BJ (cell line): ENCODE results near the gene HSD17B7. TPM values are rescaled to one million over a fixed set of nuclear protein-coding genes. Genes with fewer than 3 reads are reported as not detected.
"Not testable (repeated sequence)": the region's sequence is repeated elsewhere in the genome, so short reads cannot be mapped to it uniquely, and the experiment has no call there.

Experiments used
- CTCF ChIA-PET: fragments of 350-600 bp; formaldehyde crosslinking; extraction: SDS; loops from one replicate; lab custom pipeline; 2021; ENCODE audit warnings: antibody characterized with exemption, inconsistent platforms; lab: Yijun Ruan, JAX
- POLR2A ChIA-PET: fragments of 300-600 bp; sonication (Branson Sonifier 250); formaldehyde crosslinking; extraction: SDS; loops from one replicate; lab custom pipeline; 2021; ENCODE audit warnings: antibody characterized with exemption; lab: Charles Lee
- DNase-seq: peaks from one replicate; pipeline ENCODE4 v3.0.0-alpha.2; 2011; ENCODE audit warnings: low read depth
- H3K27me3 ChIP-seq: 2 replicates; pipeline ENCODE4 v1.6.0; 2011; ENCODE audit warnings: low read length; ENCODE audit not compliant: control insufficient read depth, insufficient read depth
- H3K36me3 ChIP-seq: 2 replicates; pipeline ENCODE4 v1.5.1; 2011; ENCODE audit warnings: low read length; ENCODE audit not compliant: control insufficient read depth, insufficient read depth
- H3K4me3 ChIP-seq: 2 replicates; pipeline ENCODE4 v1.5.1; 2011; ENCODE audit warnings: low read depth, mild to moderate bottlenecking, control low read depth, low read length
- polyA plus RNA-seq: library from polyadenylated mRNA; depleted of rRNA; stranded (reverse); fragments of >200 nt; gene quantifications from 2 replicates; pipeline ENCODE4 v1.2.3, GENCODE V29; 2011
- TF ChIP-seq, protein P1 (sequence below): IDR thresholded peaks from 2 replicates; pipeline ENCODE4 v1.5.1; 2011; ENCODE audit warnings: low read depth, mild to moderate bottlenecking, control low read depth, inconsistent platforms, low read length, moderate library complexity; ENCODE audit not compliant: insufficient read depth

The HSD17B7 gene
- polyA plus RNA-seq, 1 experiment: 7.2 TPM

DNA sequence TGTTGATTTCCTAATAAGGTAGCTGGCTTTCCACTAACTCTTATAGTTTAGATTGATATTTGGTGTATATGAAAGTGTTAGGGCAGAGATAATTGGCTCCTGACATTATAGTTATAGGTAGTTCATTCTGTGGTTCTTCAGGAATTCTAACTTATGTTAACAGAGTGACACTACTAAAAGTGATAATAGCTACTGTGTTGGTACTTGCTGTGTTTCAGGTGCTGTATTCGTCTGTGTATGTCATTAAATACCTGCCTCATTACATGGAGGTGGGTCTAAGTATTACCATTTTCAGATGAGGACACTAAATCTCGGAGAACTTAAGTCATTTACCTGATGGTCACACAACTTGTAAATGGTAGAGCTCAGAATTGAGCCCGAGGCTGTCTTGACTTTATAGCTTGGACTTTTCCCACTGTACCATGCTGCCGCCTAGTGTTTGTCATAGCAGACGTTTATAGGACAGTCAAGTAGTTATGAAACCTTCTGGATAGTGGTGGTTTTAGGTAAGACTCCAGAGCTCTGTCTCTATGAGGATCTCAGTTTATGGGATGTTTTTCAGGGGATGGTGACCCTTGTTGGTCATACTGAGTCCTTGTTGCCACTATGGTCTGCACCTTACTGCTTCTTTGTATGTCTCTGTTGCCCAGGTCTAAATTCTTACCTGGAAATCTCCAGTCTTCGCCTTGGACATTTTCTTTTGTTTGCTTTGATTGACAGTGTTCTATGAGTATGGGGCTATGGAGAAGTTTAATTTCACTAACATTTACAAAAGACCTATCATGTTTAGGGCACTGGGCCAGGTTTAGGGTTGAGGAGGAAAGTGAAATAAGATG is 9.7 kb downstream of the HSD17B7 start:
- H3K27me3 ChIP-seq, H3K4me3 ChIP-seq, POLR2A ChIA-PET, H3K36me3 ChIP-seq: not testable (repeated sequence)
- CTCF ChIA-PET: interaction anchor here (0.6 to 4.5 kb wide), 21 partner anchors 13 to 934 kb away, joined by 3 to 43 read pairs (median 4); no protein-coding TSS in a partner anchor
- TF ChIP-seq, protein P1, sequence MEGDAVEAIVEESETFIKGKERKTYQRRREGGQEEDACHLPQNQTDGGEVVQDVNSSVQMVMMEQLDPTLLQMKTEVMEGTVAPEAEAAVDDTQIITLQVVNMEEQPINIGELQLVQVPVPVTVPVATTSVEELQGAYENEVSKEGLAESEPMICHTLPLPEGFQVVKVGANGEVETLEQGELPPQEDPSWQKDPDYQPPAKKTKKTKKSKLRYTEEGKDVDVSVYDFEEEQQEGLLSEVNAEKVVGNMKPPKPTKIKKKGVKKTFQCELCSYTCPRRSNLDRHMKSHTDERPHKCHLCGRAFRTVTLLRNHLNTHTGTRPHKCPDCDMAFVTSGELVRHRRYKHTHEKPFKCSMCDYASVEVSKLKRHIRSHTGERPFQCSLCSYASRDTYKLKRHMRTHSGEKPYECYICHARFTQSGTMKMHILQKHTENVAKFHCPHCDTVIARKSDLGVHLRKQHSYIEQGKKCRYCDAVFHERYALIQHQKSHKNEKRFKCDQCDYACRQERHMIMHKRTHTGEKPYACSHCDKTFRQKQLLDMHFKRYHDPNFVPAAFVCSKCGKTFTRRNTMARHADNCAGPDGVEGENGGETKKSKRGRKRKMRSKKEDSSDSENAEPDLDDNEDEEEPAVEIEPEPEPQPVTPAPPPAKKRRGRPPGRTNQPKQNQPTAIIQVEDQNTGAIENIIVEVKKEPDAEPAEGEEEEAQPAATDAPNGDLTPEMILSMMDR: peak; percentile 60
- peak; percentile 21 for DNase-seq

DNA sequence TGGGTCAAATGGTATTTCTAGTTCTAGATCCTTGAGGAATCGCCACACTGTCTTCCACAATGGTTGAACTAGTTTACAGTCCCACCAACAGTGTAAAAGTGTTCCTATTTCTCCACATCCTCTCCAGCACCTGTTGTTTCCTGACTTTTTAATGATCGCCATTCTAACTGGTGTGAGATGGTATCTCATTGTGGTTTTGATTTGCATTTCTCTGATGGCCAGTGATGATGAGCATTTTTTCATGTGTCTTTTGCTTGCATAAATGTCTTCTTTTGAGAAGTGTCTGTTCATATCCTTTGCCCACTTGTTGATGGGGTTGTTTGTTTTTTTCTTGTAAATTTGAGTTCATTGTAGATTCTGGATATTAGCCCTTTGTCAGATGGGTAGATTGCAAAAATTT is 17.0 kb downstream of the HSD17B7 start:
- POLR2A ChIA-PET, H3K27me3 ChIP-seq, DNase-seq, CTCF ChIA-PET, H3K36me3 ChIP-seq, H3K4me3 ChIP-seq: not testable (repeated sequence)

DNA sequence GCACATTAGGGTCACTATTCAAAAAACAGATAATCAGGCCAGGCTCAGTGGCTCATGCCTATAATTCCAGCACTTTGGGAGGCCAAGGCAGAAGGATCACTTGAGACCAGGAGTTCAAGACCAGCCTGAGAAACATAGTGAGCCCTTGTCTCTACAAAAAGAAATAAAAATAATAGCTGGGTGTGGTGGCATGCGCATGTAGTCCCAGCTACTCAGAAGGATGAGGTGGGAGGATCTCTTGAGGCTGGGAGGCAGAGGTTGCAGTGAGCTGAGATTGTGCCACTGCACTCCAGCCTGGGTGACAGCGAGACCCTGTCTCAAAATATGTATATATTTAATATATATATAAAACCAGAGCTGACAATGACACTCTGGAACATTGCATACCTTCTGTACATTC is 21.9 kb downstream of the HSD17B7 start:
- DNase-seq, POLR2A ChIA-PET, H3K36me3 ChIP-seq, CTCF ChIA-PET, H3K27me3 ChIP-seq, H3K4me3 ChIP-seq: not testable (repeated sequence)

DNA sequence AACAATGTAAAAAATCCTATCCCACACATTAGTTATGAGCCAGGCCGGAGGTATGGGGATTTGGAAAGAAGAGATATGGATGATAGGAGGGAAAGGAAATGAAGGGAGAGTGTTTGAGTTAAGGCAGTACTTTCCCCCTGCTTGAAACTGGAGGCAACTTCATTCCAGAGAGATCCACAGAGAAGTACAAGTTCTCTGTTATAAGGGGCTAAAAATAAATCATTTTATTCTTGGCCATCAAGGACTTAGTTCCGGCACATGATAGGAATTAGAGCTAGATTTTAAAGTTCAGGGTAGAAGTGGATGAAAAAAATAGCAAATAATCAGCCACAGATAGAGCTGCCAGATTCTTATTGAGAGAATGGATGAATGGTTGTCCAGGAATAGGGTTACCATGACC is 27.6 kb downstream of the HSD17B7 start:
- H3K4me3 ChIP-seq, DNase-seq, POLR2A ChIA-PET, CTCF ChIA-PET, H3K27me3 ChIP-seq, H3K36me3 ChIP-seq: not testable (repeated sequence)

DNA sequence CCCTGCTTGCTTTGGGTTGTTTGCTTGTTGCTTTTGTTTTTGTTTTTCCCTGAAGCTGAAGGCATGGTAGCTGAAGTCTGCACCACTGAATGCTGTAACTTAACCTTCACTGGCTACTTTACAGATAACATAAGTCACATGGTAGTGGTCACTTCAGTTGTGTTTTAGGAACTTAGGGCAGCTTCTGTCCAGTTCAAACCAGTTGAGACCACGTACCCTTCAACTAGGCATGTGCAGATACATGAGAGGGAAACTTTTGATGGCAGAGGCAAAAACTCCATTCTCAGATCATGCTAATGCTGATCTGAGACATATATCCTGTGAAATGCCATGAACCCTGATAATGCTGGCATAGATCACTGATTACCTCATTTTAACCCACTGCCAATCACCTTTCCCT is 28.2 kb downstream of the HSD17B7 start:
- H3K36me3 ChIP-seq, POLR2A ChIA-PET, DNase-seq, CTCF ChIA-PET, H3K27me3 ChIP-seq, H3K4me3 ChIP-seq: not testable (repeated sequence)

DNA sequence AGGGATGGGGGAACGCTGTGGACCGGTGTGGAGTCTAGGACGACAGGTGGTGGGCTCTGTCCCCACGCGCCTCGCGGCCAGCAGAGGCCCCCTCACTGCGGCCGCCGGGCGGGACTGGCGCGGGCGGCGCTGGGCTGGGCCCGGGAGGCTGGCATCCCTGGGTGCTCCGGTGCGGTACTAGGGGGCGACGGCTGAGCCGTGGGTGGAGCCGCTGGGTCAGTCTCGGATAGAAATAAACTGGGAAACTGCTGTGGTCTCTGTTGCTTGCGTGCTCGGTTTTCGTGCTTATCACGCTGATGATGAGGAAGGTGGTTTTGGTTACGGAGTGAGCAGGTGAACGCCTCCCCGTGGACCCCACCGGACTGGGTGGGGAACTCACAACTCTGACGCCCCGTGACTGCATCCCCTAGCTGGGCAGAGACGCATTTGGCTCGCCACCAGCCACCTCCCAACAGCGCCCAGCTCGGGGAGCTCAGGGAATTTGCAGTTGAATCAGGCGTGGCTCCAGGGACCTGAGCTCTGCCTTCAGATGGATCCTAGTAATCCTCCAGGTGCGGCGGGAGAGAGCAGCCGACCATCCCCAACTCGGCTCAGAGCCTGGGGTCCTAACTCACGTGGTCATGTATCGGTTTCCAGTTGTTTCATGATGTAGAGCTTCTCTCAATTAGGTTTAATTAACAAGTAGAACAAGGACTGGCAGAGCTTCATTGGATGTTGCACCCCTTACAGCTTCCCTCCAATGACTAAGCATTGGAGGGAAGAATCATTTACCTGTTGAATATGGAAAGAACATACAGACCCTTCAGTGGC is 32.1 kb downstream of the HSD17B7 start:
- Histone ChIP-seq H3K4me3 (peak overlapping the region; percentile 33), H3K27me3 (no peaks in the 10 kb centered on the region), H3K36me3 (no peaks in the 10 kb centered on the region)
- ChIA-PET CTCF (interaction anchor here (0.6 to 1.7 kb wide), 5 partner anchors 10 to 174 kb away, joined by 3 to 5 read pairs (median 3); no protein-coding TSS in a partner anchor), POLR2A (no interaction called here)
- TF ChIP-seq, protein P1: peak; percentile 4; the same call in 1 of the 2 replicates
- no peak for DNase-seq

DNA sequence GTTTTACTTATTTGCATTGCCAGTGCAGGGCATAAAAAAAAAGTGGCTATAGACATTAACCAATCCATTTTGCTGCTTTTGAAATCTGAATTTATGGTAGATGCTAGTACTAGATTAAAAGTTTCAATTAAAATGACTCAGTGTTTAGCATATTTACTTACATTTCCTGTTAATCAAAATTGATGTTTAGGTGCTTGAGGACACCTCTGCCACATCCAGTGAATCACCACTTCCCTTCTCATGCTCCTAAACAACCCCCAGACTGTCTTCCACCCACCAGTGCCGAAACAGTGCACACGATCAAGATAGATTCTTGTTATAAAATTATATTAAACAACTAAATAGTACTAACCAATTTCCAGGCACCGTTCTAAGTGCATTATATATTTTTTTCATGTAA is 32.7 kb downstream of the HSD17B7 start:
- no peak for DNase-seq
- CTCF ChIA-PET: interaction anchor here (0.8 to 1.7 kb wide), 3 partner anchors 23 to 175 kb away, joined by 3 to 5 read pairs (median 3); no protein-coding TSS in a partner anchor
- Histone ChIP-seq H3K27me3 (no peaks in the 10 kb centered on the region), H3K4me3 (no peak overlapping the region), H3K36me3 (no peaks in the 10 kb centered on the region)
- TF ChIP-seq, protein P1: no peak
- POLR2A ChIA-PET: no interaction called here
